Panc1 (cell line): Measurements from ENCODE around the gene TMC8.

ENCODE experiments used
- POLR2AphosphoS5 ChIP-seq: IDR thresholded peaks from 2 replicates; pipeline ENCODE4 v1.6.1; 2012; ENCODE audit warnings: mild to moderate bottlenecking, low read depth, low read length, moderate library complexity
- TCF7L2 ChIP-seq: IDR thresholded peaks from 2 replicates; pipeline ENCODE4 v1.6.1; 2011; ENCODE audit warnings: mild to moderate bottlenecking, low read depth, low read length, inconsistent platforms
- TF ChIP-seq, protein P1 (sequence below): fragments of 450-650 bp; IDR thresholded peaks from 2 replicates; pipeline ENCODE4 v1.5.1; 2017; ENCODE audit warnings: mild to moderate bottlenecking
- TF ChIP-seq, protein P2 (sequence below), 2 experiments: IDR thresholded peaks; 2 replicates each; pipeline ENCODE4 v1.6.1; 2011 to 2012; ENCODE audit warnings: low read depth in 2 of 2, control low read depth in 1 of 2, low read length in 1 of 2, mild to moderate bottlenecking in 1 of 2, moderate library complexity in 1 of 2; ENCODE audit not compliant: insufficient read depth in 1 of 2

DNA sequence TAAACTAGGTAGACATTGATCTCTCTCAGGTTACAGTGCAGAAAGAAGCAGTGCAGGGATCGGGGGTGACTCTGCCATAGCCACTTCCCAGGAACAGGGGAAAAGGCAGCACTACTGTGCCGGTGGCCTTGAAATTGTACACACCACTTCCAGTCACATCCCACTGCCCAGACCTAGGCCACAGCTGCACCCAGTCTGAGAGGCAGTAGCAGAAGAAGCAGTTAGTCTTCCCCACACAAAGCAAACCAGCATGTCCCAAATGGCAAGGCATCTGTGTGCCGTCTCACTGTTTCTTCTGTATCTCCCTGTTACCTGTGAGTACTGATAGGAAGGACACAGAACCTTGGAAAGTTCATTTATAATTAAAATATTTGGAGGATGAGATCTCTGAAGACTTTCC lies 49.0 kb upstream of the TMC8 start:
- TF ChIP-seq, protein P1, sequence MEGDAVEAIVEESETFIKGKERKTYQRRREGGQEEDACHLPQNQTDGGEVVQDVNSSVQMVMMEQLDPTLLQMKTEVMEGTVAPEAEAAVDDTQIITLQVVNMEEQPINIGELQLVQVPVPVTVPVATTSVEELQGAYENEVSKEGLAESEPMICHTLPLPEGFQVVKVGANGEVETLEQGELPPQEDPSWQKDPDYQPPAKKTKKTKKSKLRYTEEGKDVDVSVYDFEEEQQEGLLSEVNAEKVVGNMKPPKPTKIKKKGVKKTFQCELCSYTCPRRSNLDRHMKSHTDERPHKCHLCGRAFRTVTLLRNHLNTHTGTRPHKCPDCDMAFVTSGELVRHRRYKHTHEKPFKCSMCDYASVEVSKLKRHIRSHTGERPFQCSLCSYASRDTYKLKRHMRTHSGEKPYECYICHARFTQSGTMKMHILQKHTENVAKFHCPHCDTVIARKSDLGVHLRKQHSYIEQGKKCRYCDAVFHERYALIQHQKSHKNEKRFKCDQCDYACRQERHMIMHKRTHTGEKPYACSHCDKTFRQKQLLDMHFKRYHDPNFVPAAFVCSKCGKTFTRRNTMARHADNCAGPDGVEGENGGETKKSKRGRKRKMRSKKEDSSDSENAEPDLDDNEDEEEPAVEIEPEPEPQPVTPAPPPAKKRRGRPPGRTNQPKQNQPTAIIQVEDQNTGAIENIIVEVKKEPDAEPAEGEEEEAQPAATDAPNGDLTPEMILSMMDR: no peak
- no peak for TF ChIP-seq POLR2AphosphoS5
- TF ChIP-seq, protein P2, sequence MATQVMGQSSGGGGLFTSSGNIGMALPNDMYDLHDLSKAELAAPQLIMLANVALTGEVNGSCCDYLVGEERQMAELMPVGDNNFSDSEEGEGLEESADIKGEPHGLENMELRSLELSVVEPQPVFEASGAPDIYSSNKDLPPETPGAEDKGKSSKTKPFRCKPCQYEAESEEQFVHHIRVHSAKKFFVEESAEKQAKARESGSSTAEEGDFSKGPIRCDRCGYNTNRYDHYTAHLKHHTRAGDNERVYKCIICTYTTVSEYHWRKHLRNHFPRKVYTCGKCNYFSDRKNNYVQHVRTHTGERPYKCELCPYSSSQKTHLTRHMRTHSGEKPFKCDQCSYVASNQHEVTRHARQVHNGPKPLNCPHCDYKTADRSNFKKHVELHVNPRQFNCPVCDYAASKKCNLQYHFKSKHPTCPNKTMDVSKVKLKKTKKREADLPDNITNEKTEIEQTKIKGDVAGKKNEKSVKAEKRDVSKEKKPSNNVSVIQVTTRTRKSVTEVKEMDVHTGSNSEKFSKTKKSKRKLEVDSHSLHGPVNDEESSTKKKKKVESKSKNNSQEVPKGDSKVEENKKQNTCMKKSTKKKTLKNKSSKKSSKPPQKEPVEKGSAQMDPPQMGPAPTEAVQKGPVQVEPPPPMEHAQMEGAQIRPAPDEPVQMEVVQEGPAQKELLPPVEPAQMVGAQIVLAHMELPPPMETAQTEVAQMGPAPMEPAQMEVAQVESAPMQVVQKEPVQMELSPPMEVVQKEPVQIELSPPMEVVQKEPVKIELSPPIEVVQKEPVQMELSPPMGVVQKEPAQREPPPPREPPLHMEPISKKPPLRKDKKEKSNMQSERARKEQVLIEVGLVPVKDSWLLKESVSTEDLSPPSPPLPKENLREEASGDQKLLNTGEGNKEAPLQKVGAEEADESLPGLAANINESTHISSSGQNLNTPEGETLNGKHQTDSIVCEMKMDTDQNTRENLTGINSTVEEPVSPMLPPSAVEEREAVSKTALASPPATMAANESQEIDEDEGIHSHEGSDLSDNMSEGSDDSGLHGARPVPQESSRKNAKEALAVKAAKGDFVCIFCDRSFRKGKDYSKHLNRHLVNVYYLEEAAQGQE (IDR thresholded peaks at IDR 0.05; ENCODE audit: insufficient read depth in 1 of 2, low read depth in 2 of 2, low read length in 1 of 2): no peak
- TF ChIP-seq TCF7L2: no peak
